HCT116 (cell line): ENCODE data around the gene SLC4A4. TPM values are rescaled to one million over a fixed set of nuclear protein-coding genes. Genes with fewer than 3 reads are reported as not detected.
A peak's percentile ranks its signal among the peaks of the same experiment; 100 is the strongest.

ENCODE experiments used
- ATAC-seq: fragments of 200-7000 bp; cut with Tn5 transposase; 2 replicates; pipeline ENCODE4 v1.9.1; 2020; ENCODE audit warnings: mild to moderate bottlenecking, moderate library complexity
- BruUV-seq: library from RNA; stranded (reverse); fragments of 400-500 nt; replicated peaks from 2 replicates; lab custom pipeline; 2021; lab: Mats Ljungman, UMichigan
- CTCF ChIA-PET: fragments of 300-600 bp; sonication (Branson Sonifier 250); formaldehyde crosslinking; loops from one replicate; lab custom pipeline; 2021; ENCODE audit warnings: antibody characterized with exemption; lab: Charles Lee
- POLR2A ChIA-PET: fragments of 300-600, 350-600 bp; sonication (Branson Sonifier 250); formaldehyde crosslinking; loops from one replicate; lab custom pipeline; 2021; ENCODE audit warnings: antibody characterized with exemption; lab: Charles Lee
- RAD21 ChIA-PET, 2 experiments: fragments of 300-600 bp; sonication (Branson Sonifier 250); formaldehyde crosslinking; loops; one replicate each; lab custom pipeline; 2023; ENCODE audit warnings: low total read pairs in 2 of 2; ENCODE audit not compliant: uncharacterized antibody in 2 of 2, unreplicated experiment in 2 of 2, low non-redundant PET in 1 of 2; lab: Charles Lee
- DNase-seq: peaks from one replicate; pipeline ENCODE4 v3.0.0-alpha.2; 2010; ENCODE audit warnings: low read depth, low spot score
- H2AFZ ChIP-seq: fragments of 200-600 bp; shearing (Covaris generic), sonication (generic); 2 replicates; pipeline ENCODE4 v1.6.1; 2017; ENCODE audit warnings: low read depth, mixed run types, mixed read lengths, antibody characterized with exemption, low read length; ENCODE audit not compliant: poor library complexity, severe bottlenecking
- H3K27ac ChIP-seq: 2 replicates; pipeline ENCODE4 v1.5.1; 2012; ENCODE audit warnings: low read depth, low read length
- H3K27me3 ChIP-seq: fragments of 200-600 bp; sonication (generic); 2 replicates; pipeline ENCODE4 v1.6.1; 2016; ENCODE audit warnings: mixed run types, low read length, mixed read lengths; ENCODE audit not compliant: insufficient read depth
- H3K36me3 ChIP-seq, 2 experiments: fragments of 200-500 bp in 1 of 2; fragments of 200-600 bp in 1 of 2; sonication (Bioruptor generic) in 1 of 2; sonication (generic) in 1 of 2; 2 replicates each; pipeline versions ENCODE4 v1.5.1 to v1.6.1; 2014 to 2016; ENCODE audit warnings: low read length in 2 of 2, inconsistent platforms in 1 of 2, mixed read lengths in 1 of 2, mixed run types in 1 of 2; ENCODE audit not compliant: insufficient read depth in 2 of 2, control insufficient read depth in 1 of 2
- H3K4me1 ChIP-seq, 2 experiments: fragments of 200-600 bp in 1 of 2; sonication (generic) in 1 of 2; 2 replicates each; pipeline versions ENCODE4 v1.5.1 to v1.6.1; 2012 to 2017; ENCODE audit warnings: low read length in 2 of 2, inconsistent platforms in 1 of 2, mild to moderate bottlenecking in 1 of 2, mixed read lengths in 1 of 2, mixed run types in 1 of 2, moderate library complexity in 1 of 2; ENCODE audit not compliant: insufficient read depth in 2 of 2, control insufficient read depth in 1 of 2
- H3K4me2 ChIP-seq: fragments of 200-600 bp; sonication (generic); 2 replicates; pipeline ENCODE4 v1.6.1; 2017; ENCODE audit warnings: mixed run types, low read length, mixed read lengths
- H3K4me3 ChIP-seq, 2 experiments: fragments of 200-600 bp in 1 of 2; sonication (generic) in 1 of 2; replicated peaks in 1 of 2; 2 replicates each; pipeline ENCODE4 v1.5.1; 2011 to 2016; ENCODE audit warnings: low read length in 2 of 2, control low read depth in 1 of 2, low read depth in 1 of 2, mild to moderate bottlenecking in 1 of 2, mixed read lengths in 1 of 2, mixed run types in 1 of 2
- H3K79me2 ChIP-seq: fragments of 200-600 bp; sonication (generic); 2 replicates; pipeline ENCODE4 v1.6.1; 2017; ENCODE audit warnings: mild to moderate bottlenecking, mixed run types, low read length, moderate library complexity, mixed read lengths; ENCODE audit not compliant: insufficient read depth
- H3K9ac ChIP-seq: fragments of 200-600 bp; sonication (generic); 2 replicates; pipeline ENCODE4 v1.6.1; 2016; ENCODE audit warnings: low read length, mixed read lengths
- H3K9me2 ChIP-seq: fragments of 200-600 bp; sonication (generic), shearing (Covaris generic); 2 replicates; pipeline ENCODE4 v1.6.1; 2017; ENCODE audit warnings: mixed run types, mild to moderate bottlenecking, moderate library complexity; ENCODE audit not compliant: insufficient read depth
- H3K9me3 ChIP-seq, 2 experiments: fragments of 200-500 bp in 1 of 2; fragments of 200-600 bp in 1 of 2; sonication (Bioruptor generic) in 1 of 2; sonication (generic) in 1 of 2; 2 replicates each; pipeline ENCODE4 v1.6.1; 2014 to 2017; ENCODE audit warnings: low read length in 2 of 2, mixed read lengths in 2 of 2, inconsistent platforms in 1 of 2, low read depth in 1 of 2, mild to moderate bottlenecking in 1 of 2, mixed run types in 1 of 2, moderate library complexity in 1 of 2; ENCODE audit not compliant: control insufficient read depth in 1 of 2, insufficient read depth in 1 of 2
- H4K20me1 ChIP-seq: fragments of 200-600 bp; sonication (generic), shearing (Covaris generic); 2 replicates; pipeline ENCODE4 v1.6.1; 2017; ENCODE audit warnings: mixed run types, mild to moderate bottlenecking, moderate library complexity; ENCODE audit not compliant: insufficient read depth
- CEBPB ChIP-seq: IDR thresholded peaks from 2 replicates; pipeline ENCODE4 v1.6.1; 2012; ENCODE audit warnings: low read depth
- CTCF ChIP-seq, 3 experiments: fragments of 200-600 bp in 1 of 3; sonication (generic) in 1 of 3; IDR thresholded peaks in 2 of 3; conservative IDR thresholded peaks in 1 of 3; 2 replicates each; pipeline ENCODE4 v1.5.1; 2012 to 2017; ENCODE audit warnings: low read depth in 2 of 3, low read length in 2 of 3, antibody characterized with exemption in 1 of 3, borderline replicate concordance in 1 of 3, control low read depth in 1 of 3, mild to moderate bottlenecking in 1 of 3, mixed read lengths in 1 of 3, mixed run types in 1 of 3, moderate library complexity in 1 of 3; ENCODE audit not compliant: insufficient read depth in 1 of 3
- EZH2phosphoT487 ChIP-seq: fragments of 200-600 bp; IDR thresholded peaks from 2 replicates; pipeline ENCODE4 v1.6.1; 2018; ENCODE audit warnings: antibody characterized with exemption, borderline replicate concordance
- POLR2A ChIP-seq: IDR thresholded peaks from 2 replicates; pipeline ENCODE4 v1.7.0; 2011; ENCODE audit warnings: borderline replicate concordance; ENCODE audit not compliant: insufficient read depth, insufficient read length; ENCODE audit errors: extremely low read depth
- RAD21 ChIP-seq: IDR thresholded peaks from 2 replicates; pipeline ENCODE4 v1.6.1; 2012; ENCODE audit warnings: low read depth, mild to moderate bottlenecking
- SIN3A ChIP-seq: IDR thresholded peaks from 2 replicates; pipeline ENCODE4 v1.6.1; 2012; ENCODE audit warnings: low read depth
- SP1 ChIP-seq: IDR thresholded peaks from 2 replicates; pipeline ENCODE4 v1.6.1; 2012; ENCODE audit warnings: low read depth
- SRF ChIP-seq: IDR thresholded peaks from 2 replicates; pipeline ENCODE4 v1.6.1; 2012; ENCODE audit warnings: low read depth
- TCF7L2 ChIP-seq: IDR thresholded peaks from 2 replicates; pipeline ENCODE4 v1.7.0; 2011; ENCODE audit warnings: borderline replicate concordance, inconsistent platforms; ENCODE audit not compliant: insufficient read depth, insufficient read length; ENCODE audit errors: extremely low read depth
- YY1 ChIP-seq: IDR thresholded peaks from 2 replicates; pipeline ENCODE4 v1.6.1; 2011; ENCODE audit warnings: low read length, low read depth, moderate library complexity, mild to moderate bottlenecking; ENCODE audit not compliant: insufficient replicate concordance; ENCODE audit errors: extremely low read depth
- ZNF274 ChIP-seq: fragments of 200-500 bp; sonication (Bioruptor generic); IDR thresholded peaks from 2 replicates; pipeline ENCODE4 v1.6.1; 2014; ENCODE audit warnings: mild to moderate bottlenecking, low read depth, low read length, inconsistent platforms
- intact Hi-C: fragments of 100-400 bp; cut with micrococcal nuclease; formaldehyde crosslinking; loops from 2 replicates; pipeline ENCODE4 v1.10.0; 2022
- total RNA-seq: library from RNA; stranded (reverse); gene quantifications from one replicate; pipeline ENCODE4 v1.2.1, GENCODE V29; 2021; ENCODE audit not compliant: unreplicated experiment
- TF ChIP-seq, protein P1 (sequence below): IDR thresholded peaks from 2 replicates; pipeline ENCODE4 v1.6.1; 2012

SLC4A4 gene
- total RNA-seq, 1 experiment from 2014 or later = 0.30 TPM

DNA sequence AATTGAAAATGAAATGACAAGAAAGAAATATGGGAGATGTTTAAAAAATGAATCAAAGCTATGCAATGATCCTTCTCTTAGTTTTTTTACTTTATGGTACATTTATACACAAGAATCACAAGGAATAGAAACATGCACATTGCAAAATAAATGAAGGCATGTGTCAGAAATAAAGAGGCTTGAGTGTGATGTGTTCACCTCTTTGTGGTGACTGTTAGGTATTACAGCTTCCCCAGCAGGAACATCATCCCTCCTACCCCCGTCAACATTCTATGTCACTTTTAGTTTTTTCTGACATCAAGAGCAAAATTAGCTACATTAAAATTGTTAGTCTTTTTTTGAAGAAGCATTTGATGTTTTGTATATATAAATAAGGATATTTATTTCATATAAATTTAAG, 214.8 kb downstream of the SLC4A4 start:
- ChIA-PET RAD21 (no interaction called here), CTCF (no interaction called here), POLR2A (no interaction called here)
- DNase-seq = peak; percentile 10
- no peak overlapping the region for H2AFZ ChIP-seq
- no peaks in the 10 kb centered on the region for H4K20me1 ChIP-seq
- intact Hi-C loops = loop anchor here (2.0 to 10.0 kb wide), 2 partner anchors 901 to 949 kb away; no protein-coding TSS in a partner anchor
- H3K79me2 ChIP-seq = no peaks in the 10 kb centered on the region
- peak; percentile 66 for ATAC-seq
- no peak overlapping the region for H3K4me3 ChIP-seq
- H3K9me3 ChIP-seq = no peaks in the 10 kb centered on the region
- H3K9ac ChIP-seq = no peak overlapping the region
- TF ChIP-seq SRF = no peak
- no peak for TF ChIP-seq TCF7L2
- no peak for TF ChIP-seq SP1
- no peak for TF ChIP-seq YY1
- TF ChIP-seq EZH2phosphoT487 = no peak
- TF ChIP-seq CEBPB = no peak
- no peak for TF ChIP-seq ZNF274
- TF ChIP-seq SIN3A = no peak
- TF ChIP-seq CTCF (IDR thresholded peaks at IDR 0.05 in 2 of 3, conservative IDR thresholded peaks at IDR 0.05 in 1 of 3; ENCODE audit: borderline replicate concordance in 1 of 3, insufficient read depth in 1 of 3, low read depth in 2 of 3, low read length in 2 of 3) = peak; percentile 11 to 50 (median 35); a peak in 4 of 6 replicates
- peak; percentile 41 for TF ChIP-seq RAD21
- TF ChIP-seq, protein P1, sequence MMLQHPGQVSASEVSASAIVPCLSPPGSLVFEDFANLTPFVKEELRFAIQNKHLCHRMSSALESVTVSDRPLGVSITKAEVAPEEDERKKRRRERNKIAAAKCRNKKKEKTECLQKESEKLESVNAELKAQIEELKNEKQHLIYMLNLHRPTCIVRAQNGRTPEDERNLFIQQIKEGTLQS = no peak
- TF ChIP-seq POLR2A = no peak
- H3K27me3 ChIP-seq = no peaks in the 10 kb centered on the region
- H3K4me2 ChIP-seq = no peak overlapping the region
- BruUV-seq = no TSS peak
- H3K4me1 ChIP-seq = no peaks in the 10 kb centered on the region
- no peak overlapping the region for H3K27ac ChIP-seq
- H3K36me3 ChIP-seq = no peaks in the 10 kb centered on the region
- no peaks in the 10 kb centered on the region for H3K9me2 ChIP-seq
